Tibial nerve (tissue), 4 donors: Measurements from ENCODE around the gene TULP4.

Source experiments
- EP300 ChIP-seq, 2 donors: sonication (generic); formaldehyde crosslinking; IDR thresholded peaks; one replicate each; pipeline ENCODE4 v1.6.1; 2017; ENCODE audit warnings: antibody characterized with exemption in 2 of 2, mild to moderate bottlenecking in 1 of 2
- POLR2A ChIP-seq, 2 donors: fragments of 450-650 bp; IDR thresholded peaks; one replicate each; pipeline ENCODE4 v1.6.1; 2017; ENCODE audit warnings: antibody characterized with exemption in 2 of 2, mild to moderate bottlenecking in 2 of 2, moderate library complexity in 2 of 2
- TF ChIP-seq, protein P1 (sequence below), 5 experiments: fragments of 200-600 bp in 3 of 5; fragments of 450-650 bp in 2 of 5; sonication (generic) in 3 of 5; IDR thresholded peaks; one replicate each; pipeline ENCODE4 v1.5.1; 2016 to 2019; ENCODE audit warnings: antibody characterized with exemption in 5 of 5, mild to moderate bottlenecking in 3 of 5, moderate library complexity in 2 of 5

DNA sequence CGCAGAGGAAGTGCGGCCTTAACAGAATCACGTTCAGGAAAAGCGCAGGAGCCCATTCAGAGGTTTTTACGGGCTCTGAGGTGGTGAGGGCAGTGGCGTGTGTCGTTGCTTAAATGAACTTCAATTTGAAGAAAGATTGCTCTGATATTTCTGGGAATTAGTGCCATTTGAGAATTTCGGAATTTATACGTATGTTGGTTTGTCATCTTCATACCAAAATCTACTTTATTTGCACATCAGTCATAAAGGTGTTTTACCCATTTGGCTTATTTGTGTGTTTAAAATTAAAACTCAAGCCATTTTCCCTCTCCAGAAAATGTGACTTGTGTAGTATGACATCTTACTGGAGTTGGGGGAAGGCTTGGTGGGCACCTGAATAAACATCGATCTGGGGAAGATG is 48.1 kb upstream of the TULP4 start:
- no peak for TF ChIP-seq EP300 (IDR thresholded peaks at IDR 0.05)
- TF ChIP-seq, protein P1, sequence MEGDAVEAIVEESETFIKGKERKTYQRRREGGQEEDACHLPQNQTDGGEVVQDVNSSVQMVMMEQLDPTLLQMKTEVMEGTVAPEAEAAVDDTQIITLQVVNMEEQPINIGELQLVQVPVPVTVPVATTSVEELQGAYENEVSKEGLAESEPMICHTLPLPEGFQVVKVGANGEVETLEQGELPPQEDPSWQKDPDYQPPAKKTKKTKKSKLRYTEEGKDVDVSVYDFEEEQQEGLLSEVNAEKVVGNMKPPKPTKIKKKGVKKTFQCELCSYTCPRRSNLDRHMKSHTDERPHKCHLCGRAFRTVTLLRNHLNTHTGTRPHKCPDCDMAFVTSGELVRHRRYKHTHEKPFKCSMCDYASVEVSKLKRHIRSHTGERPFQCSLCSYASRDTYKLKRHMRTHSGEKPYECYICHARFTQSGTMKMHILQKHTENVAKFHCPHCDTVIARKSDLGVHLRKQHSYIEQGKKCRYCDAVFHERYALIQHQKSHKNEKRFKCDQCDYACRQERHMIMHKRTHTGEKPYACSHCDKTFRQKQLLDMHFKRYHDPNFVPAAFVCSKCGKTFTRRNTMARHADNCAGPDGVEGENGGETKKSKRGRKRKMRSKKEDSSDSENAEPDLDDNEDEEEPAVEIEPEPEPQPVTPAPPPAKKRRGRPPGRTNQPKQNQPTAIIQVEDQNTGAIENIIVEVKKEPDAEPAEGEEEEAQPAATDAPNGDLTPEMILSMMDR (IDR thresholded peaks at IDR 0.05) = no peak
- no peak for TF ChIP-seq POLR2A (IDR thresholded peaks at IDR 0.05)
